ENCODE results near the gene UBASH3A.

Gene UBASH3A

DNA sequence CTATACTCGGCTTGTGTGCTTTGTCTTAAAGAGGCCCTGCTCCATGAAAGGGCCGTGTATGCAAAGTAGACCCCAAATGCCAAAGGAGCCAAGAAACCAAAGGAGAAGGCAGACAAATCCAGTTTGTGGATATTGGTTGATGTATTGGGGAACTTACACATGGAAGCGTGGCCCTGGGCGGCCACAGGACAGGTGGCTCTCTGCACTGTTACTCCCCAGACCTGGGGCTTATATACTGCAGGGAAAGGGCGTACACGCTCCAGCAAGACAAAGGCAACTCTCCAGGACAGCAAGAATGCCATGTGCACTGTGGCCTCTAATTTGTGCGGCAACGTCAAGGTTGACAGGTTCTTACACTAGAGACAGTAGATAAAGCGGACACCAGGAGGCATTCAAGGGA, 67.5 kb downstream of the UBASH3A start:
- no peak for DNase-seq

DNA sequence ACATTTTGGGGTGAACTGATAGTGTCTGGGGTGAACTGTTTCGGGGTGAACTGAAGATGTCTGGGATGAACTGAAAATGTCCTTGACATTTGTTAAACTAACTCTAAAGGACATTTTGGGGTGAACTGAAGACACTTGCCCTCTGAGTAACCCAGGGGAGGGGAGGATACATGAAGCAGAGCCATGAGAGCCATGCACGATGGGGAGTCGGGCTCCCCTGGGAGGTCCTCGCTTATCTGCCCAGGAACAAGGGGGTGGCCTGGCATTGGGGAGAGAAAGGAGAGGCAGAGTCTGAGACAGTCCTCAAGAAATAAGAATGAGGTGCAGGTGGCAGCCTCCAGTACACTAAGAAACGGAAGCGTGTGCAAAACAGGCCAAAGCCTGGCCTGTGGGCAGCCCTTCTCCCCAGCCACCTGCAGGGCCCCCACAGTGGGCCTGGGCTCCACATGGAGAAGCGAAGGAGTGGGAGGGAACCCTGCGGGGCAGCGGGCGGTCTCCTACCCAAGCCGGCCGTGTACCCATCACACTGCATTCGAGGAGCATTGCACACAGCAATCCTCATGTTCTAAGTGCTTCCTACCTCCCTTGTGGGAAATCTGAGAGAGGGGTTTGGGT, 68.1 kb downstream of the UBASH3A start:
- no peak for DNase-seq

DNA sequence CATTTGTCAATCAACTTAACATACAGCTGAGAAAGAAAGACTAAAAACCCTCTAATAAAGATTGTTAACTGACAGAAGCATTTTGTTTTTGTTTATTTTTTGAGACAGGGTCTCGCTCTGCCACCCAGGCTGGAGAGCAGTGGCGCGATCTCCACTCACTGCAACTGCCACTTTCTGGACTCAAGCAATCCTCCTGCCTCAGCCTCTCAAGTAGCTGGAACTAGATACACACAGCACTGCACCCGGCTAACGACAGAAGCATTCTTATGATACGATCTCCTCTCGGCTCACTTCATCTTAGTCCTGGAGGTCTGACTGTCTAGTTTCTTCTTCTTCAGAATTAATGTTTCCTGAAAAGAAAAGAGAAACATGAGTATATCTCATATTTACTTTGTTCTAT, 68.8 kb downstream of the UBASH3A start:
- no peak for DNase-seq

DNA sequence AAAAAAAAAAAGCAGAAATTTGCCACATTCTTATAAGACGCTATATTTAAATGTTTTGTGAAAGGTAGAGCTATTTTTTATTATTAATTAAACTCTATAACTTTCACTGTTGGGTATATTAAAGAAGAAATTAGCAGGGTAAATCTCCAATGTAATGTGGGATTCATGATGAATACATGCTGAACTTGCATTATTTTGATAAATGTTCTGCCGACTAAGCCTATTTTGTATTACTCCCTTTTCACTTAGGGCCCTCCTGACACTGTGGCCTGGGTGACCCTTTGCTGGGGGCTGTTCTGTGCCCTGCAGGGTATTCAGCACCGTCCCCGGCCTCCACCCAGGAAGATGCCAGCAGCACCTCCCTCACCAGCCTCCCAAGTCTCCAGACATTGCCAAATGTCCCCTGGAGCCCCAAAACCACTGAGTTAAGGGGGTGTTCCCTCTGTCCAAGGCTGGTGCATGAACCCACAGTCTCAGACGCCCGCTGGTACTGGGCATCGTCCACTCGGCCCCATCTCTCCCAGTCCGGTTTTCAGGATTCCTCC, 69.9 kb downstream of the UBASH3A start:
- DNase-seq: no peak

DNA sequence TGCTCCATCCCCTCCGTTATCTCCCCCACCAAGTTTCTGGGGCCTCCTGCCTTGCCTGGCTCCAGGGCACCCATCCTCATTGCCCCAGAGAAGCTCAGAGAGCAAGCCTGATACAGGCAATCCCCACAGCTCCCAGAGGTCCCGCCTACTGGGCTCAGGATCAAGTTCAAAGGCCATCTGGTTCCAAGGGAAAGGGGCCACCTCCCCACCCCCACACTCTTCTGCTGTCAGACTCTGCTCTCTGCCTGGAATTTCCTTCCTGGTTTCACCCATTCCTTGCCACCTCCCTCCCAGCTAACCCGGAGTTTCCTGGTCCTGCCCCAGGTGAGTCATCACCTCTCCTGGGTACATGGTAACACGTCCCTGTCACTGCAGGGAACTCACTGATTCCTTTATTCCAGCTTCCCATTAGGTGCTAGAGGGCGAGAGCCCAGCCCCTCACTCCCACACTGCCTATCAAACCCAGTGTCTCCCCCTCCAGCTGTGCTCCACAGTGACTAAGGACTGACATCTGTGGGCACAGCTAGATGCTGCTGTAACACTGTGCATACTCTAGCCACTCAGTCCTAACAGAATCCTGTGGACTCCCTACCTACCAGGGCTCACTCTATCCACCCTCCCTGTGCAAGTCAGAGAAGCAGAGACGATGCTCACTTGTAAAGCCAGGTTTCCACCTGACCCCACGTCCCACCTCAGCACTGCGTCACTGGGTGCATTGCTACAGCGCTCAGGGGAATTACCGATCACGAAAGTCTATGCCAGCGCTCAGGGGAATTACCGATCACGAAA, 70.5 kb downstream of the UBASH3A start:
- DNase-seq: no peak

DNA sequence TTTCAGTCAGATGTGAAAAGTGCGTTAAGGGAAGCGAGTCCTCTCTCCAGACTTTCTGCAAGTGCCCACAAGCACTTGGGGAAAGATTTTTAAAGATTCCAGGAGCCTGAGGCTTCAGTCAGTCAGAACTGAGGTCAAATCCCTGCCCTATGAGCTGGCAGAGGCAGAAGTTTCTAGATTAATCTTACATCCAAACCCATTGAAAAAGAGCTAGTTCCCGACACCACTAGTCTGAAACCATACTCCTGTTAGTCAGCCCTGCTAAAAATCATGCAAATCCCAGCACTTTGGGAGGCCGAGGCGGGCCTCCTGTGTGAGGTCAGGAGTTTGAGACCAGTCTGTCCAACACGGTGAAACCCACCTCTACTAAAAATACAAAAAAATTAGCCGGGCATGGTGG, 71.3 kb downstream of the UBASH3A start:
- DNase-seq: no peak

DNA sequence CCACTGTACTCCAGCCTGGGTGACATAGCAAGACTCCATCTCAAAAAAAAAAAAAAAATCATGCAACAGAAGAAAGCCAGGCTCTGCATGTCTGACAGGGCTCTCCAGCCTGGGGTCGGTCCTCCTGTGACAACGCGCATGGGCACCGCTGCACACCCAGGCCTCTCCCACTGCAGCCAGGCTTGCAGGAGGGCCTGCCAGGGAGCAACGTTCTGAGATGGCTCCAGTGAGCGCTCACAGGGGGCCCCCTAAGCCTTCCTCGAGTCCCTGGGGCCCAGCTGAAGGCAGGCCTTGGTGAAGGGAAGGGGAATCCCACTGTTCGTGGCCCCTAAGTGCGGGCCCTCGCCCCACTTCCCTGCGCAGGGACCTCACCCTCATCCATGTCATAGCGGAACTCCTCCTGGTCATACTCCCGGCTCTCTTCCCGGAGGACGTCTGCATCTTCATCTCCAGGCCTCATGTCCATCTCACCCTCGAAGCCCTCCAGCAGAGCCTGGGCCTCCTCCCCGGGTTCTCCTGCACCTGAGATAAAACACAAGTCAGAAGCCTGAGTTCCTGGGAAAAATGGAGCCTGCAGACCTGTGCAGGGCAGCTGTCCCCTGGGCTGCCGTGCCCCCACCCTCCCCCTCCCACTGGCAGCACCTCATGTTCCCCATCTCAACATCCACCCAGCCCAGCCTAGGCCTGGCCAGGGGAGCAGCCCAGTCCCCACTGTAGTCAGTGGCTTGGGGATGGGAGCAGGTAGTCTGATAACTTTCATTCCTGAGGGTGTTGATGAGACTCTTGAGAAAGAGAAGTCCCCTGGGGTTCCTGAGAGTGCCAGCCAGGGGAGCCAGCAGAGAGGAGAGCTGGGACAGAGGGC, 72.1 kb downstream of the UBASH3A start:
- no peak for DNase-seq

DNA sequence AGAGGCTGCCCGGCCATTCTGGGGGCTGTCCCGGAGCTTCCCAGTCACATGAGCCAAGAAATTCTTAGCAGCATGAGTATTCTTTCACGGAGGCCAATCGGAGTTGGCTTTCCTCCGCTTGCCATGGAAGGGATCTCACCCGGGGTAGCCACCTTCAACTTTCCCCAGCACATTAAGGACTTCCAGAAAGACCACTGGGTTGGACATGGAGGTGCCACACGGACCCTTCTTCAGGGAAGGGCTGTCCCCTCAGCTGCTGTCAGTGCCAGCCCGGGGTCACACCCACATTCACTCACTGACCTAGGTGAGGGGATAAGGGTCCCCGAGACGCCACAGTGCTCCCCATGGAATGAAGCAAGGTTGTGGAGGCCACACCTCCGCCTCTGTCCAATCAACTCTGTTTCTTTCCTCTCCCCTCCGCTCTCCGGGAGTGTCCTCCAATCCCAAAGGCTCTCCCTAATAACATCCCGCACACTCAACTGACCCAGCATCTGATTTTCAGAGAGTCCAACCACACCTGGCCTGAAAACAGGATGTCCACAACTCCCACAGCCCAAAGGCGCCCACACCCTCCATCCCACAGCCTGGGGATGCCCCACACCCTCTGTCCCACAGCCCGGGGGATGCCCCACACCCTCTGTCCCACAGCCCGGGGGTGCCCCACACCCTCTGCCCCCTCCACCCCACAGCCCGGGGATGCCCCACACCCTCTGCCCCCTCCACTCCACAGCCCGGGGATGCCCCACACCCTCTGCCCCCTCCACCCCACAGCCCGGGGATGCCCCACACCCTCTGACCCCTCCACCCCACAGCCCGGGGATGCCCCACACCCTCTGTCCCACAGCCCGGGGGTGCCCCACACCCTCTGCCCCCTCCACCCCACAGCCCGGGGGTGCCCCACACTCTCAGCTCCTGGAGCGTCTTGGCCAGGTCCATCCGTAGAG, 73.0 kb downstream of the UBASH3A start:
- no peak for DNase-seq

DNA sequence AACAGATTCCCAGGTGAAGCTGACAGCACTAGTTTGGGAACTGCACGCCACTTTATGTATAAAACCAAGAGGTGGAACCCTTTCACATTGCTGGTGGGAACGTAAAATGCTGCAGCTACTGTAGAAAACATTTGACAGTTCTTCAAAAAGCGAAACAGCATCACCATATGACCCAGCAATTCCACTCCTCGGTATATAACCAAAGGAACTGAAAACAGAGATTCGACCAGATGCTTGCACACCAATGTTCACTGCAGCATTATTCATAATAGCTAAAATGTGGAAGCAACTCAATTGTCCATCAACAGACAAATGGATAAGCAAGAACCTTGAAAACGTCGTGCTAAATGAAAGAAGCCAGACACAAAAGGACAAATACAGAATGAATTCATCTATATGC, 74.8 kb downstream of the UBASH3A start:
- no peak for DNase-seq

DNA sequence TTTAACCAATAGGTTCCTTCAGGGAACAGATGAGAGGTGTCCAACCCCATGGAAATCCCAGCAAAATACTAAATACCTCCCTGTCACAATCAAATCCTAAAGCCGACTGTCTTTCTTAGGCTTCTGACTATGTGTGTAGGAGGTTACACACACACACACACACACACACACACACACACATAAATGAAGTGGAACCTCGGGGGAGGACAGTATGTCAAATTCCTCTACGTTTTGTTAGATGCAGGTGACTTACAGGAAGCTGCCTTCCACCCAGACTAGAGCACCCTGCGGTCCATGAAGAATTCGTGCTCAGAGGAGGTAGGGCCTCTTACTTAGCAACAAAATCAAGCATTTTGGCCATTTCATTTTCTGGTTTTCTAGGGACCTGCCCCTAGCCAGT, 75.9 kb downstream of the UBASH3A start:
- no peak for DNase-seq

DNA sequence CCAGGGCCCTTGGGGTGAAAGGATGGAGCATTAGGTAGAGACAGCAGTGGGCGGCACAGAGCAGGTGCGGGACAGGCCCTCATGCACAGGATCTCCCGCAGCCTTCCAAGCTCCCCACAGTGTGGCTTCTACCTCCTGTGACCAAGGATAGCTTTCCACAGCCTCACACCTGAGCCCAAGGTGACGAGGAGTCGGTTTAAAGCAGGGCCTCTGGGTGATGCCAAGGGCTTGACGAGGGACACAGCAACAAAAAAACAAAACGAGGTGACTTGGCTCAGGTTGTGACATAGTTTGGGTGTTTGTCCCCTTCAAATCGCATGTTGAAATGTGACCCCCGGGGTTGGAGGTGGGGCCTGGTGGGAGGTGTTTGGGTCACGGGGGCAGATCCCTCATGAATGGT, 77.0 kb downstream of the UBASH3A start:
- no peak for DNase-seq

DNA sequence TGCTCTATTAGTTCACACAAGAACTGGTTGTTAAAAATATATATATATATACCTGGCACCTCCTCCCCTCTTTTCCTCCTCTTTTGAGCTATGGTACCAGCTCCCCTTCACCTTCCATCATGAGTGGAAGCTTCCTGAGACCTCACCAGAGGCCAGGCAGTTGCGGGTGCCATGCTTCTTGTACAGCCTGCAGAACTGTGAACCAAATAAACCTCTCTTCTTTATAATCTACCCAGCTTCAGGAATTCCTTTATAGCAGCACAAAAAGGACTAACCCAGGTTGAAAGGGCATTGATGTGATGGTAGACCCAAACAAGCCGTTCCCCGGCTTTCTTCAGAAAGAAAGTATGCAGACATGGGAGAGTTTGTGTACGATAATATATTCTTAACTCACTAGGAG, 77.5 kb downstream of the UBASH3A start:
- no peak for DNase-seq

DNA sequence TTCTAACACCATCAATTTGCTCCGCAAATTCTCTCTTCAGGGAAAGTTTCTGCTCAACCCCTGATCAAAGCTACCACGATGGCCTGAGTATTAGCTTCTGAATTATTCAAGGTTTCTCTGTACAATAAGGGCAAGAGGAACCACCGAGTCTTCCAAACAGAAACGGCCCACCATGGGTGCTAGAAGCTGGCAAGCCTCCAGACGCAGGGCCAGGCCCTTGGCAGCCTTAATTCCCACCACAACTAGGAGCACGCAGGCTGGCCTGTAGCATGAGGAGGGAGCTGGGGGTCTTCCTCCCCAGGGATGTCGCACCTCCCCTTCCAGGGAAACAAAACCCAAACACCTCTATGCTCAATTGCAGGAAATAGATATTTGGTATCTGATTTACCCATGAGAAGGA, 81.3 kb downstream of the UBASH3A start:
- no peak for DNase-seq

DNA sequence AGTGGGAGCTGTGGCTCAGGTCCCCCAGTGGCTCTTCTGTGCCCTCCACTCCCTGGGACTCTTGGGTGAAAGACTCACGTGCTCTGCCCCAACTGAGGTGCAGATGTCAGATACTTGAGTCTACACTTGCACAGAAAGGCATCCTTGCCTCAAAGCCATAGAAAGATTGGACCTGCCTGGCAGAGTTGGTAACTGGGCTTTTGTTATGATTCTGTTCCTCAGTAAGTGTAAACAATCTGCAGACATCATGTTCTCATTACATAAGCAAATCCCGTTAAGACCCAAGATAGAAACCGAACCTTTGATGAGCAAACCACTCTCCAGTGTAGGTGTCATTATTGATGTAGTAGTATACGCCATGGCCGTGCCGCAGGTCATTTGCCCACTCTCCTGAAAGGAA, 82.4 kb downstream of the UBASH3A start:
- no peak for DNase-seq

DNA sequence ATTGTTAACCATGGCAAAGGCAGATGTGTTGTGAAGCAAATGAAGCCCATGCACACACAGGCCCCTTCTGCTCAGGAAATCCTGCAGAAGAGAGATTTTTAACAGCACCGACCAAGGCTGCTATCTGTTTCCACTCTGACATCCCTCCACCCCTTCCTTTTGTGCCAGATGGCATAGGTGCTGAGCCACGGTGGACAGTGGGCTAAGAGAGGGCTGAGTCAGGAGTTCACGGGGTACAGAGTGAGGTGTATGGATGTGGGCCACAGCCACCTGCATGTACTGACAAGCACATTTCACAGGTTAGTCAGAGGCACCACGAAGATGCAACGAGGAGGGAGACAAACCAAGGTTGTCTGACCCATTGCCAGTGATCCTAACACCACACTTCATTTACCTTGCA, 82.8 kb downstream of the UBASH3A start:
- DNase-seq: no peak

DNA sequence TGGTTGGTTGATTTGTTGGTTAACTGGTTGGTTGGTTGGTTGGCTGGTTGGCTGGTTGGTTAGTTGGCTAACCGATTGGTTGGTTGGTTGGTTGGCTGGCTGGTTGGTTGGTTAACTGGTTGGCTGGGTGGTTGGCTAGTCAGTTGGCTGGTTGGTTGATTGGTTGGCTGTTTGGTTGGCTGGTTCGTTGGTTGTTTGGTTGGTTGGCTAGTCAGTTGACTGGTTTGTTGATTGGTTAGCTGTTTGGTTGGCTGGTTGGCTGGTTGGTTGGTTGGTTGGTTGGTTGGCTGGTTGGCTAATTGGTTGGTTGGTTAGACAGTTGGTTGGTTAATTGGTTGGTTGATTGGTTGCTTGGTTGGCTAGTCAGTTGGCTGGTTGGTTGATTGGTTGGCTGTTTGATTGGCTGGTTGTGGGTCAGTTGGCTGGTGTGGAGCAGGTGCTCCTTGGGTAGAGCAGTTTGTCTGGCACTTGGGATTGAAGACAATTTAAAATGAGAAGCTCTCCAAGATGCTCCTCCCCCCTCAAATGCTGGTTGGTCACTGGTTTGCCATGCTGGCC, 85.4 kb downstream of the UBASH3A start:
- DNase-seq: no peak

DNA sequence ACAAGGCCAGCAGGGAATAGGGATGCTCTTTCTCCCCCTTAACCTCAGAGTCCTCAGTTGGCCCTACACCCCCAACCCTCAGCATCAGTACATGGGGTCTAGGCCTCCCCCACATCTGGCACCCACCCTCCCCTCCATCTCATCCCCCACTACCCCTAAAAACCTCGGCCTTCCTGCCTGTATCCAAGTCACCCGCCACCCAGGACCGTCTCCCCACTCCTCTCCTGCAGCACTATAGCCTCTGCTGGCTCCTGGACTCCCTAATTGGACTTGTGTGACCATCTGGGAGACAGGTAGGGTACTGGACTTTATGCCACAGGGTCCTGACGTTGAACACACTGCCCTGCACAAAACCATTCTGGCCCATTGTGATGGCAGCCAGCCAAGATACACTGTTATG, 86.3 kb downstream of the UBASH3A start:
- DNase-seq: no peak

DNA sequence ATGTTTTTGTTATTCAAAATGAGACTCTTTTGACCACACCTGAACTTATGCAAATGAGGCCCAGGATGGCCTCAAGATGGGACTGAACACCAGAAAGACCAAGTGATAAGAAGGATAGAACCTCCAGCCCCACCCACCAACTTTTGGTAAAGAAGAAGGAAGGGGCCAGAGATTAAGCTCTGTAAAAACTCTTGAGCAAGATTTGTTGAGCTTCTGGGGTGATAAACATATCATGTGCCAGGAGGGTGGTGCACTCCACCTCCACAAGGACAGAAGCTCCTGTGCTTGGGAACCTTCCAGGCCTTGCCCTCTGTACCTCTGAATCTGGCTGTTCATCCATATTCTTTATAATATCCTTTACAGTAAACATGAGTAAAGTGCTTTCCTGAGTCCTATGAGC, 87.0 kb downstream of the UBASH3A start:
- no peak for DNase-seq

DNA sequence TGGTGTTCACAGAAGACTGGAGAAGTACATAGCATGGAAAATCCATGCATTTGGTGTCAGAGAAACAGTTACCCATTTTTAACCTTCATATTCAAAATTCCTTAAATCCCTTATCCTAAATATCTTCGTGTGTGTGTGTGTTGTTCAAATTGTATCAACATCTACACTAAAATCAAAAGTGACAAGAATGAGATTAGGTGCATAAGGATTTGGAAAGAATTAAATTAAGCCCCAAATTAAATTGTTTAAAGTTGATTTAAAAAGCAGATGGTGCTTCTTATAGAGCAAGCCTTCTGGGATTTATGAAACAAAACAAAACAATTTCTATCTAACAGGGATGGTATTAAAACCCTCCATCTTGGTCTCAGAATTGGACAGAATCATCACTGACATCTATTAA, 87.6 kb downstream of the UBASH3A start:
- no peak for DNase-seq

DNA sequence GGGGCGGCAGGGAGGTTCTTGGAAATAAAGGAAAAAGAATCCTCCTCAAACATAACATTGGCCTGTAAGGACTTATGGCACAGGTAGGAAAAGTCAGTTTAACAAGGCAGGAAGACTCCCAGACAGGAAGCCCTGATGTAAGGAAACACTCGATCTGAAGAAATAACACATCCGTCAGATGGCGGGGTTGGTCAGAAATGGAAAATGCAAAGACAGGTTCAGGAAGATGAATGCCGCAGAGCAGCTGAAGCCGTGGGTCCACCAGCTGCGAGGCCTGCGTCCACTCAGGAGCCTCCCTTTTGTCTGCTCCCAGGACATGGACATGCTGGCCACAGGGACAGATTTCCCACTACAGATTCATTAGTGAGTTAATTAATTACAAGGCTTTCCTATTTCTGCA, 88.5 kb downstream of the UBASH3A start:
- DNase-seq: no peak

DNA sequence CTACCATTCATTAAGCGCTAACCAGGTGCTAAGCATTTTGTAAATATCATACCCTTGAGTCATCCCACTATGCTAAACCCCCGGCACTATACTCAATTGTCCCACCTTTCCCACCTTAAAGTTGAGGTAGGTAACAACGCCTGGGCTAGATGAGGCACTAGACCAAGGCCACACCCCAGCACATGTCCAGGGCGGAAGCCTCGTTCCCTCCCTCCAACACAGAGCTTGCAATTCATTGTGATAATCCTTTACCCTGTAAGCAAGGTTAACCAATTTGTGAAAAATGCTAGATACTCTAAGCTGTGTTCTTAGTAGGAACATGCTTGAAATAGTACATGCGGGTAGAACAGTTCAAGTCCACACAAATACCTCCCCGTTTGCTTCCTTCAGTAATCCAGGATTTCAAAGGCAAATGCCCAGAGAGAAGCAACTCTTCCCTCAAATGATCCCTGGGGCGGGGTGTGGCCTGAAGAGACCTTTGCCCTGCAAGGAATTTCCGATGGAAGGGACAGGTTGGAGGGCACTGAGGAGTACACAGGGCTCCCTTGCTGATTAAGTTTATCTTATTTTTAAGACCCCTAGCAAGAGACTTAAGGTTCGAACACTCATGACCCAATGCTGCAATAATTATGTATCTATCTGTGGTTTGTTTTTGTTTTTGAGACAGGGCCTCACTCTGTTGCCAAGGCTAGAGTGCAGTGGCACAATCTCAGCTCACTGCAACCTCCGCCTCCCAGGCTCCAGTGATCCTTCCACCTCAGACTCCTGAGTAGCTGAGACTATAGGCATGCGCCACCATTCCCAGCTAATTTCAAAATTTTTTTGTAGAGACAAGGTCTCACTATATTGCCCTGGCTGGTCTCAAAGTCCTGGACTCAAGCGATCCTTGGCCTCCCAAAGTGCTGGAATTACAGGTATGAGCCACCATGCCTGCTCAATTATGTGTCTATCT, 89.7 kb downstream of the UBASH3A start:
- DNase-seq: no peak

Data from stimulated activated CD4-positive, alpha-beta T cell treated with anti-CD3 and anti-CD28 coated beads, Interleukin-1b, Interleukin-23, amount 100 ng/mL, for 48 hours (primary cell).